ENCODE data around the gene TMIGD2. TPM values are rescaled to one million over a fixed set of nuclear protein-coding genes. Genes with fewer than 3 reads are reported as not detected.

The TMIGD2 gene
- total RNA-seq, 1 experiment from 2014 or later, result 0.94 TPM

GRCh38 chr19:4319067-4319718, 17.0 kb upstream of the TMIGD2 start (continued):
- TF ChIP-seq PRDM15 (CRISPR knock-in tag; IDR thresholded peaks at IDR 0.05) (no peak), ZNF512 (CRISPR knock-in tag; IDR thresholded peaks at IDR 0.05; ENCODE audit: borderline replicate concordance) (no peak), MXD4 (CRISPR knock-in tag; IDR thresholded peaks at IDR 0.05; ENCODE audit: borderline replicate concordance) (no peak)
- TF ChIP-seq, protein P1, sequence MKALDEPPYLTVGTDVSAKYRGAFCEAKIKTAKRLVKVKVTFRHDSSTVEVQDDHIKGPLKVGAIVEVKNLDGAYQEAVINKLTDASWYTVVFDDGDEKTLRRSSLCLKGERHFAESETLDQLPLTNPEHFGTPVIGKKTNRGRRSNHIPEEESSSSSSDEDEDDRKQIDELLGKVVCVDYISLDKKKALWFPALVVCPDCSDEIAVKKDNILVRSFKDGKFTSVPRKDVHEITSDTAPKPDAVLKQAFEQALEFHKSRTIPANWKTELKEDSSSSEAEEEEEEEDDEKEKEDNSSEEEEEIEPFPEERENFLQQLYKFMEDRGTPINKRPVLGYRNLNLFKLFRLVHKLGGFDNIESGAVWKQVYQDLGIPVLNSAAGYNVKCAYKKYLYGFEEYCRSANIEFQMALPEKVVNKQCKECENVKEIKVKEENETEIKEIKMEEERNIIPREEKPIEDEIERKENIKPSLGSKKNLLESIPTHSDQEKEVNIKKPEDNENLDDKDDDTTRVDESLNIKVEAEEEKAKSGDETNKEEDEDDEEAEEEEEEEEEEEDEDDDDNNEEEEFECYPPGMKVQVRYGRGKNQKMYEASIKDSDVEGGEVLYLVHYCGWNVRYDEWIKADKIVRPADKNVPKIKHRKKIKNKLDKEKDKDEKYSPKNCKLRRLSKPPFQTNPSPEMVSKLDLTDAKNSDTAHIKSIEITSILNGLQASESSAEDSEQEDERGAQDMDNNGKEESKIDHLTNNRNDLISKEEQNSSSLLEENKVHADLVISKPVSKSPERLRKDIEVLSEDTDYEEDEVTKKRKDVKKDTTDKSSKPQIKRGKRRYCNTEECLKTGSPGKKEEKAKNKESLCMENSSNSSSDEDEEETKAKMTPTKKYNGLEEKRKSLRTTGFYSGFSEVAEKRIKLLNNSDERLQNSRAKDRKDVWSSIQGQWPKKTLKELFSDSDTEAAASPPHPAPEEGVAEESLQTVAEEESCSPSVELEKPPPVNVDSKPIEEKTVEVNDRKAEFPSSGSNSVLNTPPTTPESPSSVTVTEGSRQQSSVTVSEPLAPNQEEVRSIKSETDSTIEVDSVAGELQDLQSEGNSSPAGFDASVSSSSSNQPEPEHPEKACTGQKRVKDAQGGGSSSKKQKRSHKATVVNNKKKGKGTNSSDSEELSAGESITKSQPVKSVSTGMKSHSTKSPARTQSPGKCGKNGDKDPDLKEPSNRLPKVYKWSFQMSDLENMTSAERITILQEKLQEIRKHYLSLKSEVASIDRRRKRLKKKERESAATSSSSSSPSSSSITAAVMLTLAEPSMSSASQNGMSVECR (CRISPR knock-in tag; IDR thresholded peaks at IDR 0.05; ENCODE audit: borderline replicate concordance), result no peak

DNA sequence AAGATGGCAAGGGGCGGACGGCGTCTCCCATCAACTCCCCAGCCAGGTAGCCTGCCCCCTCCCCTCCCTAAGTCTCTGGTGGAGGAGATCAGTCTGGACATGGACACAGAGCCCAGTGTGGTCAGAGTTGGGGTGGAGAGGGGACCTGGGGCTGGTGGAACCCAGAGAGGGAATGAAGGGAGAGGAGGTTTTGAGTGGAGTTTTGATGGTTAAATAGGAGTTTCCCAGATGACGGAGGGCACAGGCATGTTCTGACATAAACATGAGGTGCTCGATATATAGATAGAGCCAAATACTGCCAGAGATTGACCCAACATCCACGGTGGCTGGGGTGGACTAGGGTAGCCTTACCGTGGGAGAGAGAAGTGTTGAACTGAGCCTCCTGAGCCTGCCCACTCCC, 16.3 kb upstream of the TMIGD2 start:
- Mint-ChIP-seq H3K9me3 (peaks cover 32% of the 10 kb centered on the region), H3K4me1 (no peaks in the 10 kb centered on the region), H3K27me3 (ENCODE audit: low read depth) (no peaks in the 10 kb centered on the region; the same call in 1 of the 2 replicates), H3K27ac (no peak overlapping the region), H3K36me3 (peaks cover 51% of the 10 kb centered on the region), H3K4me3 (no peak overlapping the region)
- no peak for DNase-seq (ENCODE audit: low spot score)
- ChIA-PET CTCF (interaction anchor here (5.8 kb wide), 1 partner anchor 51 kb away, joined by 35 read pairs; no protein-coding TSS in a partner anchor), POLR2A (no interaction called here)
- TF ChIP-seq TP53 (CRISPR knock-in tag; IDR thresholded peaks at IDR 0.05), result no peak
- no peak for TF ChIP-seq ATF1 (CRISPR knock-in tag; IDR thresholded peaks at IDR 0.05)
- no peak for TF ChIP-seq KAT7 (CRISPR knock-in tag; IDR thresholded peaks at IDR 0.05; ENCODE audit: borderline replicate concordance)
- TF ChIP-seq PREB (CRISPR knock-in tag; IDR thresholded peaks at IDR 0.05; ENCODE audit: borderline replicate concordance), result no peak
- TF ChIP-seq, protein P2, sequence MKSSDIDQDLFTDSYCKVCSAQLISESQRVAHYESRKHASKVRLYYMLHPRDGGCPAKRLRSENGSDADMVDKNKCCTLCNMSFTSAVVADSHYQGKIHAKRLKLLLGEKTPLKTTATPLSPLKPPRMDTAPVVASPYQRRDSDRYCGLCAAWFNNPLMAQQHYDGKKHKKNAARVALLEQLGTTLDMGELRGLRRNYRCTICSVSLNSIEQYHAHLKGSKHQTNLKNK (CRISPR knock-in tag; IDR thresholded peaks at IDR 0.05), result no peak
- TF ChIP-seq ZNF121 (CRISPR knock-in tag; IDR thresholded peaks at IDR 0.05), result no peak
- TF ChIP-seq, protein P3, sequence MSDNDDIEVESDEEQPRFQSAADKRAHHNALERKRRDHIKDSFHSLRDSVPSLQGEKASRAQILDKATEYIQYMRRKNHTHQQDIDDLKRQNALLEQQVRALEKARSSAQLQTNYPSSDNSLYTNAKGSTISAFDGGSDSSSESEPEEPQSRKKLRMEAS (CRISPR knock-in tag; IDR thresholded peaks at IDR 0.05), result no peak
- TF ChIP-seq, protein P4, sequence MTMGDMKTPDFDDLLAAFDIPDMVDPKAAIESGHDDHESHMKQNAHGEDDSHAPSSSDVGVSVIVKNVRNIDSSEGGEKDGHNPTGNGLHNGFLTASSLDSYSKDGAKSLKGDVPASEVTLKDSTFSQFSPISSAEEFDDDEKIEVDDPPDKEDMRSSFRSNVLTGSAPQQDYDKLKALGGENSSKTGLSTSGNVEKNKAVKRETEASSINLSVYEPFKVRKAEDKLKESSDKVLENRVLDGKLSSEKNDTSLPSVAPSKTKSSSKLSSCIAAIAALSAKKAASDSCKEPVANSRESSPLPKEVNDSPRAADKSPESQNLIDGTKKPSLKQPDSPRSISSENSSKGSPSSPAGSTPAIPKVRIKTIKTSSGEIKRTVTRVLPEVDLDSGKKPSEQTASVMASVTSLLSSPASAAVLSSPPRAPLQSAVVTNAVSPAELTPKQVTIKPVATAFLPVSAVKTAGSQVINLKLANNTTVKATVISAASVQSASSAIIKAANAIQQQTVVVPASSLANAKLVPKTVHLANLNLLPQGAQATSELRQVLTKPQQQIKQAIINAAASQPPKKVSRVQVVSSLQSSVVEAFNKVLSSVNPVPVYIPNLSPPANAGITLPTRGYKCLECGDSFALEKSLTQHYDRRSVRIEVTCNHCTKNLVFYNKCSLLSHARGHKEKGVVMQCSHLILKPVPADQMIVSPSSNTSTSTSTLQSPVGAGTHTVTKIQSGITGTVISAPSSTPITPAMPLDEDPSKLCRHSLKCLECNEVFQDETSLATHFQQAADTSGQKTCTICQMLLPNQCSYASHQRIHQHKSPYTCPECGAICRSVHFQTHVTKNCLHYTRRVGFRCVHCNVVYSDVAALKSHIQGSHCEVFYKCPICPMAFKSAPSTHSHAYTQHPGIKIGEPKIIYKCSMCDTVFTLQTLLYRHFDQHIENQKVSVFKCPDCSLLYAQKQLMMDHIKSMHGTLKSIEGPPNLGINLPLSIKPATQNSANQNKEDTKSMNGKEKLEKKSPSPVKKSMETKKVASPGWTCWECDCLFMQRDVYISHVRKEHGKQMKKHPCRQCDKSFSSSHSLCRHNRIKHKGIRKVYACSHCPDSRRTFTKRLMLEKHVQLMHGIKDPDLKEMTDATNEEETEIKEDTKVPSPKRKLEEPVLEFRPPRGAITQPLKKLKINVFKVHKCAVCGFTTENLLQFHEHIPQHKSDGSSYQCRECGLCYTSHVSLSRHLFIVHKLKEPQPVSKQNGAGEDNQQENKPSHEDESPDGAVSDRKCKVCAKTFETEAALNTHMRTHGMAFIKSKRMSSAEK (CRISPR knock-in tag; IDR thresholded peaks at IDR 0.05; ENCODE audit: borderline replicate concordance), result no peak
- no peak for TF ChIP-seq SP1 (CRISPR knock-in tag; conservative IDR thresholded peaks at IDR 0.05)
- TF ChIP-seq ZNF423 (CRISPR knock-in tag; IDR thresholded peaks at IDR 0.05), result no peak
- no peak for TF ChIP-seq OVOL2 (CRISPR knock-in tag; IDR thresholded peaks at IDR 0.05; ENCODE audit: borderline replicate concordance)
- no peak for ATAC-seq
